Activated CD4-positive, alpha-beta T cell treated with anti-CD3 and anti-CD28 coated beads, Interleukin-2, amount 50 U/mL, for 1 hour (primary cell): ENCODE measurements around the gene TUBG1.
"Not testable (repeated sequence)": the region's sequence is repeated elsewhere in the genome, so short reads cannot be mapped to it uniquely, and the experiment has no call there.

ENCODE experiments used
- DNase-seq: peaks from one replicate; pipeline ENCODE4 v3.0.0-alpha.2; 2020

TUBG1 gene

GRCh38 chr17:42627032-42627764, 17.7 kb downstream of the TUBG1 start:
- DNase-seq, result not testable (repeated sequence)

- DNase-seq, result no peak
Observed at GRCh38 chr17:42629411-42630009, 20.0 kb downstream of the TUBG1 start.

GRCh38 chr17:42632949-42633444, 23.5 kb downstream of the TUBG1 start:
- no peak for DNase-seq

GRCh38 chr17:42639525-42640113, 30.1 kb downstream of the TUBG1 start:
- DNase-seq, result no peak

GRCh38 chr17:42640121-42640520, 30.6 kb downstream of the TUBG1 start:
- DNase-seq, result no peak

GRCh38 chr17:42642336-42642735, 32.9 kb downstream of the TUBG1 start:
- DNase-seq, result no peak

GRCh38 chr17:42647778-42648177, 38.3 kb downstream of the TUBG1 start:
- DNase-seq, result no peak

GRCh38 chr17:42651392-42651791, 41.9 kb downstream of the TUBG1 start:
- no peak for DNase-seq

GRCh38 chr17:42653179-42654124, 44.0 kb downstream of the TUBG1 start:
- no peak for DNase-seq

- DNase-seq, result no peak
Observed at GRCh38 chr17:42655528-42655927, 46.0 kb downstream of the TUBG1 start.

GRCh38 chr17:42657824-42658588, 48.5 kb downstream of the TUBG1 start:
- no peak for DNase-seq

GRCh38 chr17:42659079-42659931, 49.8 kb downstream of the TUBG1 start, which contains the start of gene TUBG2:
Gene TUBG2, plus strand, starts transcription at chr17:42659284. Its CDS starts 220 bp downstream, at chr17:42659504.
- peak; percentile 61 for DNase-seq

GRCh38 chr17:42659932-42660274, 50.4 kb downstream of the TUBG1 start:
- DNase-seq, result not testable (repeated sequence)

- DNase-seq, result no peak
Observed at GRCh38 chr17:42660692-42661345, 51.3 kb downstream of the TUBG1 start.
